HEK293T (cell line): ENCODE measurements around the gene MLLT10.

ENCODE experiments used
- FOXA1 ChIP-seq: fragments of 450-650 bp; IDR thresholded peaks from 2 replicates; pipeline ENCODE4 v1.6.1; 2016; ENCODE audit warnings: mild to moderate bottlenecking
- FOXK2 ChIP-seq: fragments of 450-650 bp; IDR thresholded peaks from 2 replicates; pipeline ENCODE4 v1.6.1; 2016; ENCODE audit warnings: mild to moderate bottlenecking
- FOXM1 ChIP-seq: fragments of 450-650 bp; IDR thresholded peaks from 2 replicates; pipeline ENCODE4 v1.6.1; 2017; ENCODE audit warnings: mild to moderate bottlenecking, borderline replicate concordance
- L3MBTL2 ChIP-seq: fragments of 450-650 bp; conservative IDR thresholded peaks from 2 replicates; pipeline ENCODE4 v1.6.1; 2016; ENCODE audit warnings: mild to moderate bottlenecking
- ZNF384 ChIP-seq: fragments of 450-650 bp; IDR thresholded peaks from 2 replicates; pipeline ENCODE4 v1.6.1; 2016

- TF ChIP-seq FOXM1 (no peak), FOXA1 (no peak), L3MBTL2 (no peak), FOXK2 (no peak), ZNF384 (no peak)
Measured at GRCh38 chr10:21626457-21627161, 92.6 kb downstream of the MLLT10 start.
